Chondrocyte (in vitro differentiated cells): ENCODE data around the gene GLB1L2. TPM values are rescaled to one million over a fixed set of nuclear protein-coding genes. Genes with fewer than 3 reads are reported as not detected.

Source experiments
- DNase-seq: peaks from one replicate; pipeline ENCODE4 v3.0.0; 2021; ENCODE audit warnings: mixed read lengths, low spot score
- H3K27ac Mint-ChIP-seq: one replicate; pipeline ENCODE4 v1.8.0; 2021; ENCODE audit warnings: mild to moderate bottlenecking, moderate library complexity, mixed read lengths; ENCODE audit not compliant: unreplicated experiment
- H3K27me3 Mint-ChIP-seq: 2 replicates; pipeline ENCODE4 v1.8.0; 2021; ENCODE audit warnings: low read depth, mixed read lengths
- H3K36me3 Mint-ChIP-seq: 2 replicates; pipeline ENCODE4 v1.8.0; 2021; ENCODE audit warnings: low read depth, mixed read lengths
- H3K4me1 Mint-ChIP-seq: 2 replicates; pipeline ENCODE4 v1.8.0; 2021; ENCODE audit warnings: low read depth, mild to moderate bottlenecking, mixed read lengths
- H3K4me3 Mint-ChIP-seq: one replicate; pipeline ENCODE4 v1.8.0; 2021; ENCODE audit warnings: mild to moderate bottlenecking, moderate library complexity, mixed read lengths; ENCODE audit not compliant: unreplicated experiment
- H3K9me3 Mint-ChIP-seq: 2 replicates; pipeline ENCODE4 v1.8.0; 2021; ENCODE audit warnings: low read depth, mixed read lengths
- CTCF ChIP-seq: fragments of 200-600 bp; sonication (generic); IDR thresholded peaks from 2 replicates; pipeline ENCODE4 v1.5.0; 2021; ENCODE audit warnings: antibody characterized with exemption, mild to moderate bottlenecking, moderate library complexity
- total RNA-seq: library from RNA; stranded (reverse); gene quantifications from 3 replicates; pipeline ENCODE4 v1.2.1, GENCODE V29; 2021

GLB1L2 gene
- total RNA-seq, 1 donor from 2014 or later = 0.35 TPM

- Mint-ChIP-seq H3K36me3 (no peaks in the 10 kb centered on the region), H3K4me1 (no peaks in the 10 kb centered on the region), H3K4me3 (no peak overlapping the region), H3K27me3 (peaks cover 38% of the 10 kb centered on the region), H3K27ac (no peak overlapping the region), H3K9me3 (no peaks in the 10 kb centered on the region)
- no peak for TF ChIP-seq CTCF
- peak; percentile 51 for DNase-seq
These were observed 76.1 kb downstream of the GLB1L2 start for GRCh38 chr11:134407923-134408322.

GRCh38 chr11:134409552-134410429 is 78.0 kb downstream of the GLB1L2 start:
- Mint-ChIP-seq H3K36me3 (no peaks in the 10 kb centered on the region), H3K9me3 (no peaks in the 10 kb centered on the region), H3K4me1 (no peaks in the 10 kb centered on the region), H3K4me3 (no peak overlapping the region), H3K27ac (no peak overlapping the region), H3K27me3 (peaks cover 56% of the 10 kb centered on the region)
- peak; percentile 74 for DNase-seq
- TF ChIP-seq CTCF = no peak

- Mint-ChIP-seq H3K9me3 (no peaks in the 10 kb centered on the region), H3K36me3 (no peaks in the 10 kb centered on the region), H3K4me3 (peak overlapping the region; percentile 41), H3K27me3 (peaks cover 61% of the 10 kb centered on the region), H3K4me1 (no peaks in the 10 kb centered on the region), H3K27ac (no peak overlapping the region)
- no peak for TF ChIP-seq CTCF
- peak; percentile 46 for DNase-seq
These were observed 79.0 kb downstream of the GLB1L2 start for GRCh38 chr11:134410766-134411165.

- Mint-ChIP-seq H3K36me3 (no peaks in the 10 kb centered on the region), H3K27ac (no peak within 1 kb of the TSS), H3K27me3 (peaks cover 64% of the 10 kb centered on the region), H3K4me3 (peak within 1 kb of the TSS; percentile 41), H3K9me3 (no peaks in the 10 kb centered on the region), H3K4me1 (no peaks in the 10 kb centered on the region)
- no peak for TF ChIP-seq CTCF
- DNase-seq = peak; percentile 79
These were observed 80.6 kb downstream of the GLB1L2 start, which contains the start of gene B3GAT1 for GRCh38 chr11:134412203-134413042. TSS of gene B3GAT1 (minus strand) at chr11:134412242. CDS start at chr11:134387659, 24,583 bp downstream.
